Gastroesophageal sphincter (tissue), 3 donors: Measurements from ENCODE around the gene GBE1.

ENCODE experiments used
- CTCF ChIP-seq, 4 experiments: fragments of 200-600 bp in 2 of 4; fragments of 450-650 bp in 2 of 4; sonication (generic) in 1 of 4; IDR thresholded peaks; one replicate each; pipeline ENCODE4 v1.5.1; 2017 to 2019; ENCODE audit warnings: antibody characterized with exemption in 4 of 4, mild to moderate bottlenecking in 2 of 4, moderate library complexity in 2 of 4
- EP300 ChIP-seq: sonication (generic); formaldehyde crosslinking; IDR thresholded peaks from one replicate; pipeline ENCODE4 v1.6.1; 2017; ENCODE audit warnings: antibody characterized with exemption, mild to moderate bottlenecking
- POLR2A ChIP-seq, 2 donors: fragments of 450-650 bp; IDR thresholded peaks; one replicate each; pipeline ENCODE4 v1.6.1; 2017; ENCODE audit warnings: antibody characterized with exemption in 2 of 2, mild to moderate bottlenecking in 2 of 2, moderate library complexity in 1 of 2

- TF ChIP-seq EP300 (no peak), POLR2A (IDR thresholded peaks at IDR 0.05) (no peak), CTCF (IDR thresholded peaks at IDR 0.05) (no peak)
Measured at GRCh38 chr3:81549831-81550230, 211.6 kb downstream of the GBE1 start.
